Parathyroid adenoma (tissue), 2 donors: ENCODE data around the gene SP1.

Experiments used
- H2AFZ ChIP-seq: fragments of 300-600 bp; sonication (generic); one replicate; pipeline ENCODE4 v1.7.0; 2017; ENCODE audit warnings: antibody characterized with exemption, mild to moderate bottlenecking
- H3K27ac ChIP-seq: fragments of 300-600 bp; sonication (generic); one replicate; pipeline ENCODE4 v1.7.0; 2017
- H3K27me3 ChIP-seq: fragments of 300-600 bp; sonication (generic); one replicate; pipeline ENCODE4 v1.7.0; 2017; ENCODE audit warnings: low read length; ENCODE audit not compliant: control insufficient read depth, insufficient read depth
- H3K36me3 ChIP-seq: fragments of 300-600 bp; sonication (generic); one replicate; pipeline ENCODE4 v1.7.0; 2017; ENCODE audit warnings: low read length; ENCODE audit not compliant: control insufficient read depth, insufficient read depth
- H3K4me1 ChIP-seq: fragments of 300-600 bp; sonication (generic); one replicate; pipeline ENCODE4 v1.7.0; 2017; ENCODE audit warnings: control low read depth
- H3K4me2 ChIP-seq: fragments of 300-600 bp; sonication (generic); one replicate; pipeline ENCODE4 v1.7.0; 2017; ENCODE audit warnings: low read length
- H3K4me3 ChIP-seq: fragments of 300-600 bp; sonication (generic); one replicate; pipeline ENCODE4 v1.7.0; 2017; ENCODE audit warnings: low read depth, low read length
- H3K79me2 ChIP-seq: fragments of 300-600 bp; sonication (generic); one replicate; pipeline ENCODE4 v1.7.0; 2017; ENCODE audit warnings: control low read depth
- H3K9ac ChIP-seq: fragments of 300-600 bp; sonication (generic); one replicate; pipeline ENCODE4 v1.7.0; 2017; ENCODE audit warnings: mild to moderate bottlenecking
- H3K9me3 ChIP-seq: fragments of 300-600 bp; sonication (generic); one replicate; pipeline ENCODE4 v1.7.0; 2017; ENCODE audit warnings: low read length; ENCODE audit not compliant: control insufficient read depth
- TF ChIP-seq, protein P1 (sequence below): fragments of 300-600 bp; sonication (generic); IDR thresholded peaks from one replicate; pipeline ENCODE4 v1.7.0; 2017; ENCODE audit warnings: antibody characterized with exemption, mild to moderate bottlenecking
- donor health status: primary hyperparathyroidism.

The SP1 gene

DNA sequence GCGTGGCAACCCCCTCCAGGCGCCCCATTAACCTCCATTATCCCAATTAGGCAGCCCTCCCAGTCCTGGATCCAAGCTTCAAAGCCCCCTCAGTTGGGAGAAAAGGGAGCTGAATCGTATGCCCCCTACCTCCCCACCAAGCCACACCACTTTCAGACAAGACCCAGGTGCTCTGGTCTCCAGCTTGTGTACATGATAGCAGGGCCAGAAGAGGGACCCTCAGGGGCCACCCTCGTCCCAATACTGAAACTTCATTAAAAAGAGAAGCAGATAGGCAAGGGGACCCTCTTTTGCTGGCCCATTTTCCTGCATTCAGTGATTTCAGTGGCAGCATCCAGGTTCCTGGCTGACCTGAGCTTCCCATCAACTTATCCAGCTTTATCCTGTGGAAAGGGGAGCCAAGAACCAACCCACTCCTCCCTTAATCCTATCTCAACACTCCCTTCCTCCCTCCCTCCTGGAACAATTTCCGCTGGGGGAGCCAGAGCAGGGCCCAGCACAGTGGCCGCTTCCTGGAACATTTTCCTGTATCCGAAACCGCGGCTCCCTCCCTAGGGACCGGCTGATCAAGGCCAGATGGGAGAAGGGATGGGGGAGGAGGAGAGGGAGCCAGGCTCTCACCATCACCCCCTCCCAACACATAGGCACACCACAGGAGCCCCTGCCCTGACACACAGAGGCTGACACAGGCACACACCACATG, 34.3 kb upstream of the SP1 start:
- Histone ChIP-seq H3K4me3 (peak overlapping the region; percentile 70), H3K79me2 (no peaks in the 10 kb centered on the region), H3K9me3 (no peaks in the 10 kb centered on the region), H3K9ac (no peak overlapping the region), H3K4me1 (peaks cover 7% of the 10 kb centered on the region), H3K36me3 (no peaks in the 10 kb centered on the region), H3K27me3 (no peaks in the 10 kb centered on the region), H3K4me2 (peak overlapping the region; percentile 81), H3K27ac (peak overlapping the region; percentile 55), H2AFZ (peak overlapping the region; percentile 99)
- TF ChIP-seq, protein P1, sequence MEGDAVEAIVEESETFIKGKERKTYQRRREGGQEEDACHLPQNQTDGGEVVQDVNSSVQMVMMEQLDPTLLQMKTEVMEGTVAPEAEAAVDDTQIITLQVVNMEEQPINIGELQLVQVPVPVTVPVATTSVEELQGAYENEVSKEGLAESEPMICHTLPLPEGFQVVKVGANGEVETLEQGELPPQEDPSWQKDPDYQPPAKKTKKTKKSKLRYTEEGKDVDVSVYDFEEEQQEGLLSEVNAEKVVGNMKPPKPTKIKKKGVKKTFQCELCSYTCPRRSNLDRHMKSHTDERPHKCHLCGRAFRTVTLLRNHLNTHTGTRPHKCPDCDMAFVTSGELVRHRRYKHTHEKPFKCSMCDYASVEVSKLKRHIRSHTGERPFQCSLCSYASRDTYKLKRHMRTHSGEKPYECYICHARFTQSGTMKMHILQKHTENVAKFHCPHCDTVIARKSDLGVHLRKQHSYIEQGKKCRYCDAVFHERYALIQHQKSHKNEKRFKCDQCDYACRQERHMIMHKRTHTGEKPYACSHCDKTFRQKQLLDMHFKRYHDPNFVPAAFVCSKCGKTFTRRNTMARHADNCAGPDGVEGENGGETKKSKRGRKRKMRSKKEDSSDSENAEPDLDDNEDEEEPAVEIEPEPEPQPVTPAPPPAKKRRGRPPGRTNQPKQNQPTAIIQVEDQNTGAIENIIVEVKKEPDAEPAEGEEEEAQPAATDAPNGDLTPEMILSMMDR, result no peak

DNA sequence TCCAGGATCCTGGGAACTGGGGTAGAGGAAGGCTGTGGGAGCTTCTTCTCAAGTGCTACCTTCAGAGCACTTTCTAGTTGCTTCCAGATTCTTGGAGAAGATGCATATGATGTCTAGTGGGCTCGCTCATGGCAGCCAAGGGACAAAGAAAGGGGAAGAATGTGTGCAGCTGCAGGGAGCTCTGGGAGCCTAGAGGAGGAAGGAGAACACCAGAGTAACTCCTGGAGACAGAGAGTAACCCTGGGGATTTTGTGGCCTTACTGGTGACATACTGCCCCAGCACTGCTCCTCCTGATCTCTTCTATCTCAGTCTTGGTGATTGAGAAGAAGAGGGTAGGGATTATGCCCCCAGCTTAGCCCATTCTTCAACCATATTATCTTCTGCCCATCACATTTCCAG, 33.5 kb upstream of the SP1 start:
- H2AFZ ChIP-seq, result no peak overlapping the region
- no peaks in the 10 kb centered on the region for H3K27me3 ChIP-seq
- TF ChIP-seq, protein P1, result no peak
- H3K4me3 ChIP-seq, result no peak overlapping the region
- H3K9me3 ChIP-seq, result no peaks in the 10 kb centered on the region
- no peak overlapping the region for H3K4me2 ChIP-seq
- H3K9ac ChIP-seq, result no peak overlapping the region
- peak overlapping the region; percentile 55 for H3K27ac ChIP-seq
- no peaks in the 10 kb centered on the region for H3K36me3 ChIP-seq
- H3K4me1 ChIP-seq, result peaks cover 7% of the 10 kb centered on the region
- H3K79me2 ChIP-seq, result no peaks in the 10 kb centered on the region

DNA sequence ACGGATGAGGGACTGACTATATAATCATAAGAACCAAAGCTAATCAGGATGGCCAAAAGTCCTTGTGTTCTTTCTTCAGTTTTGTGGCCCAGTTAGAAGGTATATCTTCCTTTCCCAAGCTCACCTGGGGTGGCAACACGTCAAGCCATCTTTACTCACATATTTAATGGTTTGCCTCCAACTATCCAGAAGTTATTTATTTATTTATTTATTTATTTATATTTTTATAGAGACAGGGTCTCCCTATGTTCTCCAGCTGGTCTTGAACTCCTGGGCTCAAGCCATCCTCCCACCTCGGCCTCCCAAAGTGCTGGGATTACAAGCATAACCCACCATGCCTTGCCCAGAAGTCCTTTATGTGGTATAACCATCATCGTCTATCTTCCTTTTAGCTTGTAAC, 32.1 kb upstream of the SP1 start:
- Histone ChIP-seq H3K27me3 (no peaks in the 10 kb centered on the region), H3K9ac (no peak overlapping the region), H3K79me2 (no peaks in the 10 kb centered on the region), H3K9me3 (no peaks in the 10 kb centered on the region), H3K36me3 (no peaks in the 10 kb centered on the region), H3K4me3 (no peak overlapping the region), H3K4me1 (peaks cover 7% of the 10 kb centered on the region), H2AFZ (no peak overlapping the region), H3K27ac (no peak overlapping the region), H3K4me2 (no peak overlapping the region)
- TF ChIP-seq, protein P1, result no peak

DNA sequence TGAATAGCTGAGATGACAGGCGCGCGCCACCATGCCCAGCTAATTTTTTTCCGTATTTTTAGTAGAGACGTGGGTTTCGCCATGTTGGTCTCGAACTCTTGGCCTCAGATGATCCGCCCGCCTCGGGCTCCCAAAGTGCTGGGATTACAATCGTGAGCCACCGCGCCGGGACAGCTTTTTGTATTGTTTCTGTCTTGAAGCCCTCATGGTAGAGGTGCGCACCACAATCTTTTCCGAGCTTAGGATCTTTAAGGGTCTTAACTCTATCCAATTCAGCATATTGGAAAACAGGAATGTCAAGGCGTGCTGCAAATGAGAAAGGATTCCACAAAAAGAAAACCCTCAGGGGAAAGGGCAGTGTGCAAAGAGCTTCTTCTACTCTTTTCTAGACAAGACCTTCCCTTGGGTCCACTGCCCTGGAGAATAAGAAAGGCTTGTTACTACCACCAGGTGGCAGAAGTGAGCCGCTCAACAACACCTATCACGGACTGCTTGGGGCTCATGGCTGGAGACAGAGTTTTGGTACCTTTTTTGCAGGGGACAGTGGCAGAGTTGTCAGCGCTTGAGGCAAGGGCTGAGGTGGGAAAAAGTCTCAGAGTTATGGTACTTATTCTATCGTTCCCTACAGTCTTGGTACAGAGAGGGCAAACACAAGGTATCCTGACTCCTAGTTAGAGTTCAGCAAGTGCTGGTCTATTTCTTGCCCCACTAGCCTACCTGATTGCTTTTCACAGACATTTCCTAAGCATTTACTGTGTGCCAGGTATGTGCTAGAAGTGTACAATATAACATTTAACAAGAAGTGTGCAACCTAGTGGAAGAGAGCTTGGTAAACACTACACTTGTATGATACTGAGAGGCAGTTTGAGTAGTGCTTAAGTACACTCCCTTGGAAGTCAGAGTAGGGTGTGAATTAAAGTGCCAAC, 27.4 kb upstream of the SP1 start:
- H3K4me3 ChIP-seq, result no peak overlapping the region
- no peak overlapping the region for H3K4me2 ChIP-seq
- H3K9me3 ChIP-seq, result no peaks in the 10 kb centered on the region
- no peaks in the 10 kb centered on the region for H3K4me1 ChIP-seq
- no peaks in the 10 kb centered on the region for H3K79me2 ChIP-seq
- no peak overlapping the region for H3K9ac ChIP-seq
- H3K27me3 ChIP-seq, result no peaks in the 10 kb centered on the region
- TF ChIP-seq, protein P1, result peak; percentile 92
- H3K36me3 ChIP-seq, result no peaks in the 10 kb centered on the region
- peak overlapping the region; percentile 62 for H2AFZ ChIP-seq
- H3K27ac ChIP-seq, result no peak overlapping the region
